ENCODE data around the gene FBXL7.

GRCh38 chr5:15506897-15507296, 6.9 kb downstream of the FBXL7 start:
- TF ChIP-seq CTCF (IDR thresholded peaks at IDR 0.05): no peak
- no peak for TF ChIP-seq POLR2A (IDR thresholded peaks at IDR 0.05)

Measured in right lobe of liver (tissue), 4 donors.